KBM-7 (cell line): ENCODE measurements around the gene PAPLN.

Source experiments
- DNase-seq: peaks from one replicate; pipeline ENCODE4 v3.0.0-alpha.2; 2015
- in situ Hi-C: fragments of 300-500 bp; cut with MboI; formaldehyde crosslinking; loops from 2 replicates; pipeline ENCODE4 v1.14.3; 2020; ENCODE audit warnings: low sequenced_read_pairs, low pct_unique_long_range_greater_than_20kb, mixed read lengths

The PAPLN gene

DNA sequence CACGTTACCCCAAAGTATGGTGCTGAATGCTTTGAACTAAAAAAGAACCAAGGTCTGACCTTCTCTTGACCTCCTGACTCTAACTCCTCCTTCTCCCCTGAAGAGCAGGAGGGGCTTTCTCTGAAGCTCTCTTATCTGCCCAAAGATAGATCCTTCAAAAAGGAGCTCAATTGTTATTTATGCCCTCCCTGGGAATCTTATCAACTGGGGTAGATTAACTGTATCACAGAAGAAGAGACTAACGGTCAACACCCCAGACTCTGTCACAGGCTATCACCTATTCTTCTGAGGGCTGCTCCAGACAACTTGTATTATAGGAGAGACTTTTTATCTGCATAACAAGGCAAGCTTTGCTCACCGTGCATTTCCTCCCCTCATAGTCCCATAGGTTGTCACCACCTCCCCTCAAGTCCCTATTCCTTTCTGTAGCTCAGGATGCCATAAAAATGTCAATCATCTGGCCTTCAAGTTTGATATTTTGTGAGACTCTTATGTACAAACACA, 86.6 kb downstream of the PAPLN start:
- no peak for DNase-seq
- in situ Hi-C loops, result no loop called here
